PC-3 (cell line): ENCODE data around the gene ACSBG1.

ENCODE experiments used
- EZH2 ChIP-seq: fragments of 300-600 bp; sonication (generic); IDR thresholded peaks from one replicate; pipeline ENCODE4 v1.6.1; 2017; ENCODE audit warnings: antibody characterized with exemption, mild to moderate bottlenecking, low read length; ENCODE audit not compliant: unreplicated experiment
- TF ChIP-seq, protein P1 (sequence below): fragments of 300-600 bp; sonication (generic); conservative IDR thresholded peaks from 2 replicates; pipeline ENCODE4 v1.5.1; 2017; ENCODE audit warnings: antibody characterized with exemption, low read depth, mild to moderate bottlenecking, low read length

DNA sequence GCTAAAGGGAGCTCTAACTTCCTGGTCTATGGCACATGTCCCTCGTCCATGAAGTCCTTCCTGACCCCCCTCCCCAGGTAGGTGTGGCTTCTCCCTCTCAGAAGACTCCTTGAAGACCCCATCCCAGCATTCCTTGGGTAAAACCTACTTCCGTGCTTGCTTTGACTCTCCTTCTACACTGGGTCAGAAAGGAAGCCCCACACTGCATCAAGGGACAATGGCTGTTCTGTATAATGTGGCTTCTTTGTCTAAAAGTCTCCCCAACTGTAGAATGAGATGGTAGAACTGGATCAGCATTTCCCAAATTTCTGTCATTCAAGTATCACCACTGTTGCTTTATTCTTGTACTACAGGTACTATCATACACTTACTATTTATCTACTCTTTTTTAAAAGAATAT is 26.1 kb upstream of the ACSBG1 start:
- TF ChIP-seq, protein P1, sequence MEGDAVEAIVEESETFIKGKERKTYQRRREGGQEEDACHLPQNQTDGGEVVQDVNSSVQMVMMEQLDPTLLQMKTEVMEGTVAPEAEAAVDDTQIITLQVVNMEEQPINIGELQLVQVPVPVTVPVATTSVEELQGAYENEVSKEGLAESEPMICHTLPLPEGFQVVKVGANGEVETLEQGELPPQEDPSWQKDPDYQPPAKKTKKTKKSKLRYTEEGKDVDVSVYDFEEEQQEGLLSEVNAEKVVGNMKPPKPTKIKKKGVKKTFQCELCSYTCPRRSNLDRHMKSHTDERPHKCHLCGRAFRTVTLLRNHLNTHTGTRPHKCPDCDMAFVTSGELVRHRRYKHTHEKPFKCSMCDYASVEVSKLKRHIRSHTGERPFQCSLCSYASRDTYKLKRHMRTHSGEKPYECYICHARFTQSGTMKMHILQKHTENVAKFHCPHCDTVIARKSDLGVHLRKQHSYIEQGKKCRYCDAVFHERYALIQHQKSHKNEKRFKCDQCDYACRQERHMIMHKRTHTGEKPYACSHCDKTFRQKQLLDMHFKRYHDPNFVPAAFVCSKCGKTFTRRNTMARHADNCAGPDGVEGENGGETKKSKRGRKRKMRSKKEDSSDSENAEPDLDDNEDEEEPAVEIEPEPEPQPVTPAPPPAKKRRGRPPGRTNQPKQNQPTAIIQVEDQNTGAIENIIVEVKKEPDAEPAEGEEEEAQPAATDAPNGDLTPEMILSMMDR: no peak
- TF ChIP-seq EZH2: no peak
